PC-9 (cell line): ENCODE measurements around the gene CEP112.

ENCODE experiments used
- CTCF ChIP-seq: fragments of 200-600 bp; sonication (generic); conservative IDR thresholded peaks from 2 replicates; pipeline ENCODE4 v1.6.1; 2017; ENCODE audit warnings: mixed run types, antibody characterized with exemption, mild to moderate bottlenecking, moderate library complexity
- EZH2 ChIP-seq: fragments of 200-600 bp; sonication (generic); IDR thresholded peaks from 2 replicates; pipeline ENCODE4 v1.8.0; 2017; ENCODE audit warnings: antibody characterized with exemption, low read depth

- TF ChIP-seq CTCF (no peak), EZH2 (no peak)
These were observed 582.2 kb downstream of the CEP112 start for GRCh38 chr17:65609749-65610148.
